ENCODE measurements around the gene TECR. TPM values are rescaled to one million over a fixed set of nuclear protein-coding genes. Genes with fewer than 3 reads are reported as not detected.

The TECR gene
- total and polyA plus RNA-seq, 2 of the 13 experiments (the other 11 are each of a cell fraction or from before 2014, with no cell fraction given) = 54.9 to 121 TPM

DNA sequence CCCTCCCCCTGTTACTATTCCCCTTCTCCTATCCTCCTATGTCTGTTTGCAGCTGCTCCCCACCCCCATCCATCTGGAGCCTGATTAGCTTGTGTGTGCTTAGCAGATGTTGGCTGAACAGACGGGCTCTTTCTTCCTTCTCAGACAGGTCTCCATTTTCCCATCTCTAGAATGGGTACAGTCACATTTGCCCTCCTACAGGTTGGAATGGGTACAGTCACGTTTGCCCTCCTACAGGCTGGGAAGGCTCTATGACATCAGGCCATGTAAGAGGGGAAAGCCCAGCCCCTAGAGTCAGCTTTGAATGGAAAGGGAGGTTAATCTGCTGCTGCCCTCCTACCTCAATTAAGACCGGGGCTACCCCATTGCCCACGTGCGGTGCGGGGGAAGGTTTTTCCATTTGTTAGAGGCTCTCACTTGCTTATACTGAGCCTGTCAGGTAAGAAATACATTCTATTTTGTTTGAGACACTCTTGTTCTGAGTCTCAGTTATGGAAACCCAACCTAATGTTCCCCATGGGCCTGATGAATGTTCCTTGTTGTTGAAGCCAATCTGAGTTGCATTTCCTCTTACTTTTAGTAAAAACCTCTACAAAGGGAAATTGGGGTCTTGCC is 51.3 kb downstream of the TECR start (continued):
- TF ChIP-seq, protein P1, sequence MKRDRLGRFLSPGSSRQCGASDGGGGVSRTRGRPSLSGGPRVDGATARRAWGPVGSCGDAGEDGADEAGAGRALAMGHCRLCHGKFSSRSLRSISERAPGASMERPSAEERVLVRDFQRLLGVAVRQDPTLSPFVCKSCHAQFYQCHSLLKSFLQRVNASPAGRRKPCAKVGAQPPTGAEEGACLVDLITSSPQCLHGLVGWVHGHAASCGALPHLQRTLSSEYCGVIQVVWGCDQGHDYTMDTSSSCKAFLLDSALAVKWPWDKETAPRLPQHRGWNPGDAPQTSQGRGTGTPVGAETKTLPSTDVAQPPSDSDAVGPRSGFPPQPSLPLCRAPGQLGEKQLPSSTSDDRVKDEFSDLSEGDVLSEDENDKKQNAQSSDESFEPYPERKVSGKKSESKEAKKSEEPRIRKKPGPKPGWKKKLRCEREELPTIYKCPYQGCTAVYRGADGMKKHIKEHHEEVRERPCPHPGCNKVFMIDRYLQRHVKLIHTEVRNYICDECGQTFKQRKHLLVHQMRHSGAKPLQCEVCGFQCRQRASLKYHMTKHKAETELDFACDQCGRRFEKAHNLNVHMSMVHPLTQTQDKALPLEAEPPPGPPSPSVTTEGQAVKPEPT (CRISPR knock-in tag; IDR thresholded peaks at IDR 0.05; ENCODE audit: low read depth) = no peak
- TF ChIP-seq, protein P2, sequence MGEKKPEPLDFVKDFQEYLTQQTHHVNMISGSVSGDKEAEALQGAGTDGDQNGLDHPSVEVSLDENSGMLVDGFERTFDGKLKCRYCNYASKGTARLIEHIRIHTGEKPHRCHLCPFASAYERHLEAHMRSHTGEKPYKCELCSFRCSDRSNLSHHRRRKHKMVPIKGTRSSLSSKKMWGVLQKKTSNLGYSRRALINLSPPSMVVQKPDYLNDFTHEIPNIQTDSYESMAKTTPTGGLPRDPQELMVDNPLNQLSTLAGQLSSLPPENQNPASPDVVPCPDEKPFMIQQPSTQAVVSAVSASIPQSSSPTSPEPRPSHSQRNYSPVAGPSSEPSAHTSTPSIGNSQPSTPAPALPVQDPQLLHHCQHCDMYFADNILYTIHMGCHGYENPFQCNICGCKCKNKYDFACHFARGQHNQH (CRISPR knock-in tag; IDR thresholded peaks at IDR 0.05) = no peak
- TF ChIP-seq ZNF556 (CRISPR knock-in tag; IDR thresholded peaks at IDR 0.05; ENCODE audit: borderline replicate concordance) (no peak), MTF1 (CRISPR knock-in tag; IDR thresholded peaks at IDR 0.05) (no peak), ZNF839 (CRISPR knock-in tag; IDR thresholded peaks at IDR 0.05; ENCODE audit: borderline replicate concordance) (no peak), MIER3 (CRISPR knock-in tag; IDR thresholded peaks at IDR 0.05; ENCODE audit: borderline replicate concordance) (no peak), ISL2 (CRISPR knock-in tag; IDR thresholded peaks at IDR 0.05) (no peak), ZNF598 (CRISPR knock-in tag; IDR thresholded peaks at IDR 0.05; ENCODE audit: borderline replicate concordance) (no peak), CHD4 (IDR thresholded peaks at IDR 0.05; ENCODE audit: borderline replicate concordance, low read length) (0 out of 2 replicates have a peak, but pooled peaks have one; percentile 33), ZNF775 (CRISPR knock-in tag; IDR thresholded peaks at IDR 0.05; ENCODE audit: borderline replicate concordance) (no peak), YEATS2 (CRISPR knock-in tag; IDR thresholded peaks at IDR 0.05; ENCODE audit: borderline replicate concordance) (no peak), AHR (CRISPR knock-in tag; IDR thresholded peaks at IDR 0.05) (no peak), ZNF431 (CRISPR knock-in tag; IDR thresholded peaks at IDR 0.05; ENCODE audit: borderline replicate concordance, low read depth) (no peak), ZNF660 (CRISPR knock-in tag; IDR thresholded peaks at IDR 0.05; ENCODE audit: borderline replicate concordance, low read depth) (no peak), ZNF883 (CRISPR knock-in tag; IDR thresholded peaks at IDR 0.05; ENCODE audit: not compliant biosample characterization) (no peak)
